Renal pelvis (tissue), 4 donors: ENCODE data around the gene COQ4. TPM values are rescaled to one million over a fixed set of nuclear protein-coding genes. Genes with fewer than 3 reads are reported as not detected.

Experiments used
- DNase-seq: peaks from one replicate; pipeline ENCODE4 v3.0.0-alpha.2; 2013
- polyA plus RNA-seq, 3 donors: library from polyadenylated mRNA; unstranded; fragments of 120-200 nt; gene quantifications; one replicate each; pipeline ENCODE4 v1.2.1, GENCODE V29; 2013; ENCODE audit not compliant: insufficient read length in 3 of 3

COQ4 gene
- polyA plus RNA-seq, 3 donors: 64.1 to 97.0 (median 95.3) TPM

GRCh38 chr9:128370367-128370751 lies 47.7 kb downstream of the COQ4 start:
- no peak for DNase-seq

DNA sequence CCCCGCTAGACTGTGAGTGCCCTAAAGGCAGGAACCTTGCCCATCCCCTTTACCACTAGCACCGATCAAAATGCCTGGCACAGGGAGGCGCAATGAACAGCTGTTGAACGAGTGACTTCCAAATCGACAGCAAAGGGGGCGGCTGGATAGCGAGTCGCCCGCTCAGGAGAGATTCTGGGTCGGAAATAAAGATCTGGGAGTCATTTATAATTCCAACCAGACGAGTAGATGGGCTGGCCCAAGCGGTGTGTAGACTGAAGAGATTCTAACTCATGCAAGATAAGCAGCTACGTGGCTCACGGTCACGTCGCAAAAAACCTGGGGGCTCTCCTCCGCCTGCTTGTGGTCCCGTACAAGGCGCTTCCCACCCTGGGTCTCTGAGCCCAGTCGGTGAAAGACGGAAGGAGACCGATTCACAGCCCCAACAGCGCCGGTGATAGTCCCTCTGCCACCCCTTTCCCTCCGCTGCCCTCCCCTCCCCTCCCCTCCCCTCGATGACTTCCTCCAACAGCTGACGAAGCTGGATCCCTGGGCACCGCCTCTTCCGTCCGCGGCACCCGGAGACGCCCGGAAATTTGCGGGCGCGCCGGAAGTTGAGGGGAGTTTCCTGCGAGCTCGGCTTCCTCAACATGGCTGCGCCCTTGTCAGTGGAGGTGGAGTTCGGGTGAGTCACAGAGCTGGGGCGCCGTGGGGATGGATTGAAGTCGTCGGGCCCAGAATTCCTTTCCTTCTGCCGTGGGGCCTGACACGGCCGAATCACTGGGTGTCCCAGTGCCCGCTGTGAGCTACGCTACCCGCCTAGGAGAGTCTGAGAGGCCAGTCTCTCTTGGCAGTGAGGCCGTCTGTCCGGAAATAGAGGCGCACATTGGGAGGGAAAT lies 48.4 kb downstream of the COQ4 start, which contains the start of gene URM1:
URM1 (plus strand) TSS at position 623 of the 878 bp plus-strand sequence; CDS start at position 630, 7 bp downstream.
- DNase-seq: peak; percentile 96

DNA sequence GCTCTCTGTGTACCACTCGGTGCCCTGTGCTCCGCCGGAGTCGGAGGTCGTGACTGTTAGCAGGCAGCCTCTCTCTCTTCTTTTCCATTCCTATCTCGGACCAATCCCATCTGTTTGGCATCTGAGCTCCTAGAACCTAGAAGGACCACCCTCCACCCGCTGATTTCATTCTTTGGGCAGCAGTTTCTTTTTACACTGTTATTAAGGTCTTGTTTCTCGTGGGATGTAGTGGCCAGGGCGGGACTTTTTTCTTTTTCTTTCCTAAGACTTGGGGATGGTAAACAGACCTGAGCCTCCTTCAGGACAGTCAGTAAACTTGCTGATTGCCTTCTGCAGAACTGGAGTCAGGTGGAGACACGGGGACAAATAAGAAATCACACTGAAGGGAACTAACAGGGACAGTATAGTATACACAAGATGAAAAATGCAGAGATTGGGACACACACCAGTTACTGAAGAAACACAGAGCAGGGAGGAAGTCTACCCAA lies 49.0 kb downstream of the COQ4 start:
- DNase-seq: no peak

DNA sequence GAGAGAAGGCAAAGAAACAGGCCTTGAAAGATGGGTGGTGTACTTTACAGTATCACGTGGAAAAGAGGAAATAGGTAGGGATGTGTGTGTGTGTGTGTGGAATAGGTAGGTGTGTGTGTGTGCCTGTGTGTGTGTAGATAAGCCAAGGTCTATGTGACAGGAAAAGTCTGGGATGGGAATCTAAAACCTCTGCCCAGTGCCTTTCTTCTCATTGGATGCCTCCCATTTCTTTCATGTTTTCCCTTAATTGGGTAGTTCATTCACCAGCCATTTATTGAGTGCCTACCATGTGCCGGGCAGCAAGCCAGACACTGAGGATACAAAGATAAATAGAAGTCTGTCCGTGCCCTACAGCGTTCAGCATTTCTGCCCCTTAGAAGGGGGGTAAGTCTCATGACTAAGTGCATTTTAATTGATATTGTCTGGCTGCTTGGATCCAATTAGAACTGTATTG lies 49.6 kb downstream of the COQ4 start:
- DNase-seq: no peak

DNA sequence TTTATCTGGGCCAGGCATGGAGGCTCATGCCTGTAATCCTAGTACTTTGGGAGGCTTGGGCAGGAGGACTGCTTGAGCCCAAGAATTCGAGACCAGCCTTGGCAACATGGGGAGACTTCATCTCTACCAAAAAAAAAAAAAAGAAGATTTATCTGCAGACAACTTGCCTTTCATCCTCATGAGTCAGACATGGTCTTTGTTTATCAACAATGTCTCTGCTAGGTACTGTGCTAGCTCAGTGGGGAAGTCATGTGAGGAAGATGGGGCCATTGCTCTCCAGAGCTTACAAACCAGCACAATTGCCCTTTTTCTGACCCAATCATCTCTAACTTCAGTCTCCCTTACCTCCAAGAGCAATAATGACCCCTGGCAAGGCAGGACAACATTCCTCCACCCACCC lies 50.1 kb downstream of the COQ4 start:
- DNase-seq: no peak

GRCh38 chr9:128374221-128374675 lies 51.6 kb downstream of the COQ4 start:
- no peak for DNase-seq

GRCh38 chr9:128375865-128376264 lies 53.2 kb downstream of the COQ4 start:
- no peak for DNase-seq

DNA sequence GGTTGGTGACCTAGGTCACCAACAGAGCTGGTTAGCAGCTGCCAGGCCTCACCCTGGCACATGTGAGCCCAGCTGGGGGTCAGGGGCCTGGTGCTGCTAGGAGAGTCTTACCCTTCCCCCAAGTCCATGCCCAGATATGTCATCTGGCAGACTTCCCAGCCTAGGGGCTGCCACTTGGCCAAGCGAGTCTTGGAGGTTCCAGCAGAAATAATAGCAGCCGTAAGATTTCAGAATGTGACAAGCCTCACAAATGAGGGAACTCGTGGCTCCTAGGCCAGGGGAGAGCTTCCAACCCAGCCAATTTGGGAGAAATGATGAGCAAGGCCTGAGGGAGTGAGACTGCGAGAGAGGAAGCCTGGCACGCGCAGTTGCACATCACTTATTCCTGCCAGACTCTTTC lies 59.6 kb downstream of the COQ4 start:
- DNase-seq: no peak

GRCh38 chr9:128383007-128383753 lies 60.5 kb downstream of the COQ4 start:
- DNase-seq: no peak

Other genes starting within 250 kb of the COQ4 start
- gene PTGES2, start 195.1 kb upstream of the COQ4 start, polyA plus RNA-seq: 10 to 100 TPM; 52.4 to 57.9 (median 55.7) TPM
- 1 to 10 TPM in 1 of 3 donors, under 1 TPM in 2; 0.49 to 1.2 (median 0.78) TPM for gene LCN2, start 173.4 kb upstream of the COQ4 start, polyA plus RNA-seq
- gene BBLN, start 162.6 kb upstream of the COQ4 start, polyA plus RNA-seq: 10 to 100 TPM; 51.7 to 63.7 (median 61.9) TPM
- gene CIZ1, start 131.3 kb upstream of the COQ4 start, polyA plus RNA-seq: 100 to 1,000 TPM; 125 to 146 (median 145) TPM
- gene DNM1, start 119.5 kb upstream of the COQ4 start, polyA plus RNA-seq: 100 to 1,000 TPM in 2 of 3 donors, 10 to 100 TPM in 1; 91.2 to 305 (median 248) TPM
- 100 to 1,000 TPM in 1 of 3 donors, 10 to 100 TPM in 2; 70.2 to 106 (median 93.1) TPM for gene GOLGA2, start 46.8 kb upstream of the COQ4 start, polyA plus RNA-seq
- gene SWI5, start 46.6 kb upstream of the COQ4 start, polyA plus RNA-seq: 10 to 100 TPM; 31.5 to 35.0 (median 32.5) TPM
- 10 to 100 TPM; 40.8 to 48.4 (median 47.1) TPM for gene TRUB2, start 392 bp upstream of the COQ4 start, polyA plus RNA-seq
- 10 to 100 TPM; 19.6 to 24.6 (median 22.7) TPM for gene SLC27A4, start 17.7 kb downstream of the COQ4 start, polyA plus RNA-seq
- 10 to 100 TPM; 60.5 to 70.8 (median 64.7) TPM for gene URM1, start 48.5 kb downstream of the COQ4 start, polyA plus RNA-seq
- gene CERCAM, start 98.0 kb downstream of the COQ4 start, polyA plus RNA-seq: 10 to 100 TPM; 42.9 to 50.7 (median 48.0) TPM
- 10 to 100 TPM; 50.4 to 55.1 (median 50.7) TPM for gene ODF2, start 133.2 kb downstream of the COQ4 start, polyA plus RNA-seq
- gene GLE1, start 181.9 kb downstream of the COQ4 start, polyA plus RNA-seq: 10 to 100 TPM; 29.5 to 33.4 (median 32.1) TPM
- 100 to 1,000 TPM; 362 to 483 (median 423) TPM for gene SPTAN1, start 229.7 kb downstream of the COQ4 start, polyA plus RNA-seq